Stimulated activated CD8-positive, alpha-beta memory T cell treated with anti-CD3 and anti-CD28 coated beads, Interleukin-12 subunit alpha, Interleukin-12 subunit beta, amount 100 ng/mL, for 4 hours (primary cell): ENCODE measurements around the gene LIPC.

Experiments
- DNase-seq: peaks from one replicate; pipeline ENCODE4 v3.0.0-alpha.2; 2020; ENCODE audit warnings: low read depth

Gene LIPC

DNA sequence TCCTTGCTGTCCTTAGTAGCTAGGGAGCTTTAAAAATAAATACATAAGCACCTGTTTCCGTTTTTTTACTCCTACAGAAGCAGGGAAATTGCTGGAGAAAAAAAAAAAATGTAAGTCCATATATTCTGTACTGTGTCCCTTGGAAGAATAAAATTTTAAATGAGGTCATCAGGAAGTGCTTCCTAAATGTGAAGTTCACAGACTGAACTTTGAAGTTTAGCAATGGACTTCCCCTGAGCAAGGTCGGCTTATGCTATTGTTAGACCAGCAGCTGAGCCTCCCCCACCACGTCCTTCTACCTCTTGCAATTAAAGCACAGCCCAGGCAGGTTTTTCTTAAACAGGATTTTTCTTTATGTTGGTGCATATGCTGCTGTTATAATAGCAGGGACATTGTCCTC is 26.3 kb downstream of the LIPC start:
- no peak for DNase-seq

DNA sequence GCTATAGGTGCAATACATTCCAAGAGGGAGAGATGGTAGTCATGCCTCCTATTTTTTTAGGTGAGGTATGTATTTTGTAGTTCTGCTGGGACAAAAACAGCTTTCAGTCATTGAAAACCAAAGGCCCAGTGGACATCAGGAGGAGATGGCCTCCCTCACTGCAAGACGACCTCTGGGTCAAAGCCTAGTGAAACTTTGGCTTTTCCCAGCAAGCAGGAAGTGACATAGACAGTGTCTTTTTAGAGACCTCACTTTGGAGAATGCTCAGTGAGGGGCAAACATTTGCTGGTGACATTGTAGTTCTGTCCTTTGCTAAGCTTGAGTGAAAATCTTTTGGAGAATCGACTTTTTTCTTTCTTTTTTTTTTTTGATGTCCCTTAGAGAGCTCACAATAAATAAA is 27.3 kb downstream of the LIPC start:
- no peak for DNase-seq

GRCh38 chr15:58459560-58459959 is 27.8 kb downstream of the LIPC start:
- no peak for DNase-seq

- no peak for DNase-seq
Measured at GRCh38 chr15:58460116-58460790, 28.5 kb downstream of the LIPC start.

GRCh38 chr15:58460872-58461271 is 29.1 kb downstream of the LIPC start:
- no peak for DNase-seq

- no peak for DNase-seq
Measured at GRCh38 chr15:58462547-58462946, 30.8 kb downstream of the LIPC start.

DNA sequence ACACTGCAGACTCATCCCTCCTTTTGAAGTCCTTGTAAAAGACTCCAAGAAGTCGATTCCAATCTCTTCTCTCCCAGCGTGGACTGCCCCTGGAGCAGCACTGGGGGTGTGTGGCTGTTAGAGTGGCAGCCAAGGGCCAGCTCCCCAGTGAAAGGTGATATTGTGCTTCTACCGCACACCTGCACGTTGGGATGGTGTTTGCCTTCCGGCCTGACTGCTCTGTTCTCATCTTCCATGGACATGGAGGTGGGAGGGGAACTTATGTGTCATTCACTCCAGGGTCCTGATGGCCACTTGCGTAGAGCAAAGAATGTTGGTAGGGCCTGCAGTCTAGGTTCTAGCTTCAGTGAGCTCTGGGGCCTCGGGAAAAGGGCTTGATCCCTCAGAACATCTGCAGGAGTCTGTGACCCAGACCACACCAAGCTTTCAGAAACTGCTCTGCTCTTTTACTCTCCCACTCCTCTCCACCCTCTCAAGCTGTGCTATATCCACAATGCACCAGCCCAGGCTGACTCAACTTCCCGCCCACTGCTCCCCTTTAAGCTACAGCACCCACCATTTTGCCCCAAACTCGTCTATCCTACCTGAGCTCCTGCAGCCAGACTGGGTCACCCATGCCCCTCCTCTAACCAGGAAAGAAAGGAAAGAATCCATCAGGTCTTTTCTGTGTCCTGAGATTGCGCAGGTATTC is 31.3 kb downstream of the LIPC start:
- DNase-seq, result no peak

- no peak for DNase-seq
Measured at GRCh38 chr15:58463815-58464650, 32.2 kb downstream of the LIPC start.

GRCh38 chr15:58465070-58465469 is 33.3 kb downstream of the LIPC start:
- no peak for DNase-seq

GRCh38 chr15:58465866-58466517 is 34.2 kb downstream of the LIPC start:
- no peak for DNase-seq

DNA sequence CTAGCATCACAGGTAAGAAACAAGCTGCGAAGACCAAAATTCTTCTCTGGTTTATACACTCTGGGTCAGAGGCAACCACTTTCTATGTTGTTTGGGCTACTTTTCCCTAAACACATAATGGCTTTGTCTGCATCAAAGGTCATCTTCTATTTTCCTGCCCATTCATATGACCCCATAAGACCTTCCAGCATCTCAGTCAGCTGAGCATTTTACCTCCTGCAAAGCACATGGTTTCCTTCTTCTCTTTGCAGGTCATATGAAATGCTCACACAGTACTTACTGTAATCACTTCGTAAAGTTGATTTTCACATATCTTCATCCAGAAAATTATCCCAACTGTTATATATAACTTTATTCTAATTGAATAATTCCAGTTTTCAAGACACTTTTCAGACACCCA is 34.8 kb downstream of the LIPC start:
- DNase-seq, result no peak

GRCh38 chr15:58467121-58467721 is 35.4 kb downstream of the LIPC start:
- no peak for DNase-seq

DNA sequence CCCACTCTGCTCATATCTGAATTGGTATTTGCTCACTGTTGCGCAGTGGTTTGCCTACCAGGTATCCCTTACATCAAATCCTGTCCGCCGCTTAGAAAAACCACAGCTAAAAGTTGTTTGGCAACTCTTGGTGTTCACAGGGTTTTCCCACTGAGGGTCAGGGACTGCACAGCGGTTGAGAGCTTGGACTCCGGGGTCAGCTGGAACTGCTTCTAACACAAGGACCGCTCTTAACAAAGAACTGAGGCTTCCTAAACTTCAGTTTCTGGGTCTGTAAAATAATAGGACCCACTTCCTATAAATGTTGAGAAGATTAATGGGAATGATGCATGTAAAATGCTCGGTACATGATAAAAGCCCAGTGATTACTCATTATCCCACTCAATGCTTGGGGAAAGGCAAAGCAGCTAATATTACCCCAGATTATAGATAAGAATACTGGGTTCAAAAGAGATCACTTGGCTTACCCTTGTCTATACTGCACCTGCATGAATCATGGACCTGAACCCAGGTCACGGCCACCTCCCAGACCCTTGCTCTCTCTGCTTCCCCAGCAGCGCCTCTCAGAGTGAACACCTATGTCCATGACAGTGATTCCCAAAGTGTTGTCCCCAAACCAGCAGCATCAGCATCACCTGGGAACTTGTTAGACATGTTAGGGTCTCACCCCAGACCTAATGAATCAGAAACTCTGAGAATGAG is 36.1 kb downstream of the LIPC start:
- no peak for DNase-seq

- DNase-seq, result no peak
Measured at GRCh38 chr15:58469432-58470353, 37.9 kb downstream of the LIPC start.

DNA sequence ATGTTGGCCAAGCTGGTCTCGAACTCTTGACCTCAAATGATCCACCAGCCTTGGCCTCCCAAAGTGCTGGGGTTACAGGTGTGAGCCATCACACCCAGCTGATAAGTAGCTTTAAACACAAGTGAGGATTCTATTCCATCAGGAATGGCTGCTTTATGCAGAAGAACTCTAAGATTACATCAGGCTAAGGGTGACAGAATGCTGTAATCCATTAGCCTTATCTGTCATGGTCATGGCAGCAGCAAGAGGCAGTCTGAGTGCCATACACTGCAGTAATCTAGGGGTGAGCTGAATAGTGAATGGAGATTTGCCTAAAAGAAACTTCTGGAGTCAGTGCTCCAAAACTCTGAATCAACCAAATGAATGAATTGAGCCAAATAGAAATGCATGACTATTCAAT is 39.6 kb downstream of the LIPC start:
- DNase-seq, result no peak

GRCh38 chr15:58472221-58472620 is 40.4 kb downstream of the LIPC start:
- no peak for DNase-seq

GRCh38 chr15:58472821-58473581 is 41.2 kb downstream of the LIPC start:
- DNase-seq, result no peak

DNA sequence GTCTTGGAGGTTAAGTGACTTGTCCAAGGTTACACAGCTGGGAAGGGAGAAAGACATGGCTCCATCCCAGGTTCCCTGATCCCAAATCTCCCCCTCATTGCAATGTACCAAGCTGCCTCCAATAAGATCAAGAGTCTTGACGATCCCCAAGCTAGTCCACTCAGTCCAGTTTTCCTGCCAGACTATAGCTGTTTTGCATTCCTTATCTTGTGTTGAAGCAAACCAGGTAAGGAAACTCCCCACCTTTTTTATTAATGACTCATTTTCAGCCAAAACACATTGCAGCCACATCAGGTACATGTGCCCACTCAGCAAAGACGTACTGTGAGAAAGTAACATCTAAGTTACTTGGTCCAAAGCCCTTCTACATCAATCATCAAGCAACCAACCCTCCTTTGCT is 41.9 kb downstream of the LIPC start:
- no peak for DNase-seq

- no peak for DNase-seq
Measured at GRCh38 chr15:58474741-58475323, 43.0 kb downstream of the LIPC start.
